ENCODE data around the gene CLOCK. TPM values are rescaled to one million over a fixed set of nuclear protein-coding genes. Genes with fewer than 3 reads are reported as not detected.
"Not testable (repeated sequence)": the region's sequence is repeated elsewhere in the genome, so short reads cannot be mapped to it uniquely, and the experiment has no call there.

CLOCK gene
- total RNA-seq, 1 donor from 2014 or later = 34.2 TPM

- no peak for DNase-seq
- no peak for TF ChIP-seq CTCF (IDR thresholded peaks at IDR 0.05; ENCODE audit: borderline replicate concordance)
- no peak overlapping the region for H3K4me3 ChIP-seq
- H3K4me1 ChIP-seq = no peaks in the 10 kb centered on the region
- no peaks in the 10 kb centered on the region for H3K36me3 ChIP-seq
- no peaks in the 10 kb centered on the region for H3K9me3 ChIP-seq (replicated peaks)
- H3K27ac ChIP-seq (replicated peaks) = no peak overlapping the region
- H3K27me3 ChIP-seq (ENCODE audit: low read depth) = peaks cover 11% of the 10 kb centered on the region
- intact Hi-C loops (cut with micrococcal nuclease) = no loop called here
Observed at GRCh38 chr4:55560096-55560495, 13.4 kb upstream of the CLOCK start.

DNA sequence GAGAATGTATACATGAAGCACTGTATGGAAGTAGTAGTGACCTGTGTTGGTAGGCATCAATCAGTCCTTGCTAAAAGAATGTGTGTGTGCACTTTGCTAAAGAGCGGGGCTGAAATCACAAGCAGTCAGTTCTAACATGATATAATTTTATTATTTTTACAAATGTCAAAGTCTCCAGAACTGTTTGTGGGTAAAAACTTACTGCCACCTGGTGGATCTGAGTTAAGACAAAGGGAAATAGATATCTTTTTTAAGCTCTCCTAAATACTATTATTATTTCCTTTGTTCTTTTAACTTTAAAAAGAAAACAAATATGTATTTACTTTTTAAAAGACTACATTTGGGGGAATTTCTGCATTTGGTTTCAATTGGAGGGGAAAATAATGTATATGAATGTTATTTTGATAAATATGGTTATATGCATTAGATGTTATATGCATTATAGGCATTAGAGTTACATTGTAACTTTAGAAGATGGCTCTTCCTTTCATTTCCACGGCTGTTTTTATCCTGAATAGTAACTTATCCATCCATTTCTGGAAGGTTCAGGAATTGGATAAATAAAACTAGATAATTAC is 7.8 kb upstream of the CLOCK start:
- no peaks in the 10 kb centered on the region for H3K9me3 ChIP-seq (replicated peaks)
- H3K27me3 ChIP-seq (ENCODE audit: low read depth) = peaks cover 11% of the 10 kb centered on the region
- no peaks in the 10 kb centered on the region for H3K36me3 ChIP-seq
- H3K4me1 ChIP-seq = peaks cover 7% of the 10 kb centered on the region
- intact Hi-C loops (cut with micrococcal nuclease) = no loop called here
- no peak overlapping the region for H3K4me3 ChIP-seq
- peak; percentile 59 for TF ChIP-seq CTCF (IDR thresholded peaks at IDR 0.05; ENCODE audit: borderline replicate concordance)
- no peak for DNase-seq
- no peak overlapping the region for H3K27ac ChIP-seq (replicated peaks)

GRCh38 chr4:55553441-55554201 is 6.9 kb upstream of the CLOCK start:
- H3K4me3 ChIP-seq = peak overlapping the region; percentile 45
- DNase-seq = no peak
- peaks cover 11% of the 10 kb centered on the region for H3K27me3 ChIP-seq (ENCODE audit: low read depth)
- no peak for TF ChIP-seq CTCF (IDR thresholded peaks at IDR 0.05; ENCODE audit: borderline replicate concordance)
- no peaks in the 10 kb centered on the region for H3K36me3 ChIP-seq
- no peak overlapping the region for H3K27ac ChIP-seq (replicated peaks)
- intact Hi-C loops (cut with micrococcal nuclease) = no loop called here
- H3K4me1 ChIP-seq = peaks cover 7% of the 10 kb centered on the region
- H3K9me3 ChIP-seq (replicated peaks) = no peaks in the 10 kb centered on the region

DNA sequence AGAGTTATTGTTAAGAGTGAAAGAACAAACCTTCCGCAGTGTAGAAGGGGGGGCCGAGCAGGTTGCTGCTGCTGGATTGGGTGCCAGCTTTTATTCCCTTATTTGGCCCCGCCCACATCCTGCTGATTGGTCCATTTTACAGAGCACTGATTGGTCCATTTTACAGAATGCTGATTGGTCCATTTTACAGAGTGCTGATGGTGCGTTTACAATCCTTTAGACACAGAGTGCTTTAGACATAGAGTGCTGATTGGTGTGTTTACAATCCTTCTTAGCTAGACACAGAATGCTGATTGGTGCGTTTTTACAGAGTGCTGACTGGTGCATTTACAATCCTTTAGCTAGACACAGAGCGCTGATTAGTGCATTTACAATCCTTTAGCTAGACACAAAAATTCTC is 5.3 kb upstream of the CLOCK start:
- H3K27ac ChIP-seq (replicated peaks); DNase-seq; H3K36me3 ChIP-seq; intact Hi-C loops (cut with micrococcal nuclease); H3K9me3 ChIP-seq (replicated peaks); H3K27me3 ChIP-seq (ENCODE audit: low read depth); H3K4me3 ChIP-seq: not testable (repeated sequence)
- H3K4me1 ChIP-seq = peaks cover 17% of the 10 kb centered on the region

DNA sequence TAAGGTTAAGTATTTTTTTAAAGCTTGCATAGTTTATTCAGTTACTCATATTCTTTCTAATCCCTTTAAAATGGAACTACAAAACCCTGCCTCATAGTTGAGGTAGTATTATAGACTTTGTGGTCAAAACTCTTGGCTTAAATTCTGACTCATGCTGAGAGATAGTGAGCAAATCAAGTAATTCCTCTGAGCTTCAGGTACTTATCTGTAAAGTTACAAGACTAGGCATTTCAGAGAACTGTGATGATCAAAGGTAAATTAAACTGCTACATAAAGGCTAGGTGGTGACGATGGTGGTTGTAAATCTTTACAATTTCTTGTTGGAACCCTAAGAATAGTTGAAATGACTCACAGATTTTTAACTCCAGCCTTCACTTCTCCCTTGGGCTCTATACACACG is 3.2 kb upstream of the CLOCK start:
- Histone ChIP-seq H3K27me3 (ENCODE audit: low read depth) (no peaks in the 10 kb centered on the region), H3K4me3 (no peak overlapping the region), H3K4me1 (peaks cover 38% of the 10 kb centered on the region), H3K36me3 (no peaks in the 10 kb centered on the region), H3K27ac (replicated peaks) (no peak overlapping the region), H3K9me3 (replicated peaks) (no peaks in the 10 kb centered on the region)
- no peak for TF ChIP-seq CTCF (IDR thresholded peaks at IDR 0.05; ENCODE audit: borderline replicate concordance)
- intact Hi-C loops (cut with micrococcal nuclease) = loop anchor here (10.0 kb wide), 1 partner anchor 205 kb away; the partner anchor contains the start of gene SRD5A3
- DNase-seq = no peak

GRCh38 chr4:55547918-55548317 is 1.2 kb upstream of the CLOCK start:
- Histone ChIP-seq H3K27ac (replicated peaks) (peak overlapping the region; percentile 99), H3K4me3 (peak overlapping the region; percentile 99), H3K27me3 (ENCODE audit: low read depth) (no peaks in the 10 kb centered on the region), H3K4me1 (peaks cover 44% of the 10 kb centered on the region), H3K36me3 (no peaks in the 10 kb centered on the region), H3K9me3 (replicated peaks) (no peaks in the 10 kb centered on the region)
- TF ChIP-seq CTCF (IDR thresholded peaks at IDR 0.05; ENCODE audit: borderline replicate concordance) = no peak
- intact Hi-C loops (cut with micrococcal nuclease) = loop anchor here (10.0 kb wide), 1 partner anchor 203 kb away; the partner anchor contains the start of gene SRD5A3
- DNase-seq = no peak

Data from left ventricle myocardium inferior (tissue), 1 donor.